B cell (primary cell): Measurements from ENCODE around the gene TSPAN17. TPM values are rescaled to one million over a fixed set of nuclear protein-coding genes. Genes with fewer than 3 reads are reported as not detected.

Experiments
- ATAC-seq: fragments of 200-7000 bp; cut with Tn5 transposase; one replicate; pipeline ENCODE4 v1.10.0; 2021; ENCODE audit warnings: low read depth, mild to moderate bottlenecking, moderate number of reproducible peaks, moderate library complexity
- CTCF ChIA-PET: fragments of 350-600 bp; sonication (Branson Sonifier 250); formaldehyde crosslinking; loops from one replicate; lab custom pipeline; 2021; ENCODE audit warnings: antibody characterized with exemption, inconsistent platforms; lab: Charles Lee
- POLR2A ChIA-PET: fragments of 350-600 bp; sonication (Branson Sonifier 250); formaldehyde crosslinking; loops from one replicate; lab custom pipeline; 2021; ENCODE audit warnings: antibody characterized with exemption; lab: Charles Lee
- DNase-seq: peaks from one replicate; pipeline ENCODE4 v3.0.0; 2013
- H2AFZ ChIP-seq: 2 replicates; pipeline ENCODE4 v1.6.1; 2012; ENCODE audit warnings: mild to moderate bottlenecking, low read depth, low read length; ENCODE audit not compliant: insufficient read depth, poor library complexity, severe bottlenecking
- H3K27ac ChIP-seq, 2 donors: 1 replicate in 1 of 2; 2 replicates in 1 of 2; pipeline ENCODE4 v1.5.1; 2012 to 2013; ENCODE audit warnings: low read length in 2 of 2, mild to moderate bottlenecking in 2 of 2, moderate library complexity in 1 of 2
- H3K27me3 ChIP-seq, 4 experiments: fragments of 200-600 bp in 1 of 4; sonication (generic) in 1 of 4; replicated peaks in 1 of 4; 1 replicate in 2 of 4; 2 replicates in 2 of 4; pipeline versions ENCODE4 v1.6.1 to v1.7.0; 2013 to 2016; ENCODE audit warnings: low read length in 3 of 4, mild to moderate bottlenecking in 2 of 4, mixed read lengths in 1 of 4, moderate library complexity in 1 of 4; ENCODE audit not compliant: insufficient read depth in 4 of 4, control insufficient read depth in 3 of 4; ENCODE audit errors: control extremely low read depth in 1 of 4
- H3K36me3 ChIP-seq, 2 experiments: replicated peaks in 1 of 2; 1 replicate in 1 of 2; 2 replicates in 1 of 2; pipeline versions ENCODE4 v1.6.1 to v1.7.1; 2013; ENCODE audit warnings: low read length in 1 of 2; ENCODE audit not compliant: insufficient read depth in 2 of 2, control insufficient read depth in 1 of 2; ENCODE audit errors: control extremely low read depth in 1 of 2, extremely low read depth in 1 of 2
- H3K4me1 ChIP-seq, 2 donors: fragments of 200-600 bp in 1 of 2; sonication (generic) in 1 of 2; 1 replicate in 1 of 2; 2 replicates in 1 of 2; pipeline versions ENCODE4 v1.5.1 to v1.6.1; 2013 to 2017; ENCODE audit warnings: low read length in 2 of 2; ENCODE audit not compliant: control insufficient read depth in 2 of 2, insufficient read depth in 2 of 2
- H3K4me2 ChIP-seq: replicated peaks from 2 replicates; pipeline ENCODE3; 2012; ENCODE audit warnings: mild to moderate bottlenecking, low read depth, low read length; ENCODE audit not compliant: poor library complexity, severe bottlenecking
- H3K4me3 ChIP-seq, 5 experiments: fragments of 200-600 bp in 1 of 5; sonication (generic) in 1 of 5; 1 replicate in 3 of 5; 2 replicates in 2 of 5; pipeline versions ENCODE4 v1.5.1 to v1.7.0; 2011 to 2016; ENCODE audit warnings: low read length in 4 of 5, mild to moderate bottlenecking in 4 of 5, low read depth in 2 of 5, control low read depth in 1 of 5, moderate library complexity in 1 of 5; ENCODE audit not compliant: insufficient read depth in 1 of 5; ENCODE audit errors: control extremely low read depth in 1 of 5, extremely low read depth in 1 of 5
- H3K79me2 ChIP-seq: fragments of 200-600 bp; sonication (generic); one replicate; pipeline ENCODE4 v1.6.0; 2016; ENCODE audit warnings: low read length; ENCODE audit not compliant: control insufficient read depth, insufficient read depth
- H3K9ac ChIP-seq: fragments of 200-600 bp; sonication (generic); 2 replicates; pipeline ENCODE4 v1.6.1; 2017; ENCODE audit warnings: mild to moderate bottlenecking, low read length, moderate library complexity
- H3K9me3 ChIP-seq, 3 donors: one replicate each; pipeline versions ENCODE4 v1.6.1 to v1.7.1; 2013; ENCODE audit warnings: low read length in 2 of 3; ENCODE audit not compliant: control insufficient read depth in 2 of 3, insufficient read depth in 1 of 3; ENCODE audit errors: control extremely low read depth in 1 of 3
- H4K20me1 ChIP-seq: 2 replicates; pipeline ENCODE4 v1.6.0; 2012; ENCODE audit warnings: mild to moderate bottlenecking, low read length; ENCODE audit not compliant: insufficient read depth, control insufficient read depth, poor library complexity, severe bottlenecking
- H3K27ac Mint-ChIP-seq: one replicate; pipeline ENCODE4 v1.8.0; 2021; ENCODE audit warnings: mixed read lengths
- H3K27me3 Mint-ChIP-seq: one replicate; pipeline ENCODE4 v1.8.0; 2021; ENCODE audit warnings: mixed read lengths
- H3K4me1 Mint-ChIP-seq: one replicate; pipeline ENCODE4 v1.8.0; 2021; ENCODE audit warnings: mixed read lengths
- H3K4me3 Mint-ChIP-seq: one replicate; pipeline ENCODE4 v1.8.0; 2021; ENCODE audit warnings: mixed read lengths
- H3K9me3 Mint-ChIP-seq: one replicate; pipeline ENCODE4 v1.8.0; 2022; ENCODE audit warnings: mixed read lengths; ENCODE audit not compliant: insufficient read depth
- CTCF ChIP-seq: fragments of 200-600 bp; IDR thresholded peaks from one replicate; pipeline ENCODE4 v1.8.0; 2022; ENCODE audit warnings: antibody characterized with exemption, mild to moderate bottlenecking
- EZH2 ChIP-seq: IDR thresholded peaks from 2 replicates; pipeline ENCODE4 v1.6.1; 2012; ENCODE audit warnings: borderline replicate concordance, low read depth, mild to moderate bottlenecking, moderate library complexity, low read length; ENCODE audit not compliant: insufficient read depth, poor library complexity, severe bottlenecking
- WGBS: methylation state at CpG from one replicate; pipeline ENCODE4 v1.1.5; 2013; ENCODE audit warnings: missing lambda C conversion rate; ENCODE audit not compliant: insufficient coverage; 5-methylcytosine and 5-hydroxymethylcytosine counted together
- intact Hi-C: fragments of 100-400 bp; cut with micrococcal nuclease; formaldehyde crosslinking; loops from one replicate; pipeline ENCODE4 v1.10.0; 2022
- polyA plus RNA-seq: library from polyadenylated mRNA; depleted of rRNA; stranded (reverse); fragments of >200 nt; gene quantifications from 2 replicates; pipeline ENCODE4 v1.2.3, GENCODE V29; 2012
- total RNA-seq, 2 donors: library from RNA; stranded (reverse); fragments of 120-200 nt in 1 of 2; gene quantifications; 1 replicate in 1 of 2; 2 replicates in 1 of 2; pipeline versions ENCODE4 v1.2.3 to v1.2.4, GENCODE V29; 2013 to 2022

The TSPAN17 gene
- total and polyA plus RNA-seq, 2 donors (not counting 1 experiment from before 2014, with no cell fraction given): 20.5 to 21.0 TPM

GRCh38 chr5:176644878-176645670 is 2.2 kb upstream of the TSPAN17 start:
- Histone ChIP-seq H3K9ac (no peak overlapping the region), H3K27ac (no peak overlapping the region), H3K27me3 (no peaks in the 10 kb centered on the region), H3K4me2 (no peak overlapping the region), H3K4me3 (no peak overlapping the region), H3K4me1 (peaks cover 19 to 30% of the 10 kb centered on the region in 2 donors), H2AFZ (no peak overlapping the region), H3K36me3 (no peaks in the 10 kb centered on the region), H3K9me3 (no peaks in the 10 kb centered on the region), H4K20me1 (no peaks in the 10 kb centered on the region), H3K79me2 (peaks cover 9% of the 10 kb centered on the region)
- Mint-ChIP-seq H3K27ac (no peak overlapping the region), H3K4me3 (peak overlapping the region; percentile 26), H3K27me3 (no peaks in the 10 kb centered on the region), H3K4me1 (peaks cover 32% of the 10 kb centered on the region), H3K9me3 (no peaks in the 10 kb centered on the region)
- no peak for ATAC-seq
- TF ChIP-seq EZH2 (no peak), CTCF (no peak)
- DNase-seq: no peak
- WGBS: 94% methylated on average over 14 of the region's 22 CpGs
- intact Hi-C loops: no loop called here
- CTCF ChIA-PET: no interaction called here
- POLR2A ChIA-PET: no interaction called here
